Stomach (tissue), 4 donors: ENCODE results near the gene ZNF554.

Experiments
- POLR2A ChIP-seq, 4 donors: fragments of 450-650 bp; IDR thresholded peaks; one replicate each; pipeline ENCODE4 v1.6.1; 2016; ENCODE audit warnings: antibody characterized with exemption in 4 of 4, control low read depth in 2 of 4, mild to moderate bottlenecking in 1 of 4, moderate library complexity in 1 of 4
- TF ChIP-seq, protein P1 (sequence below), 7 experiments: fragments of 450-650 bp in 4 of 7; fragments of 200-600 bp in 3 of 7; sonication (generic) in 3 of 7; IDR thresholded peaks; one replicate each; pipeline ENCODE4 v1.5.1; 2016 to 2019; ENCODE audit warnings: antibody characterized with exemption in 7 of 7, control low read depth in 2 of 7, mild to moderate bottlenecking in 1 of 7

DNA sequence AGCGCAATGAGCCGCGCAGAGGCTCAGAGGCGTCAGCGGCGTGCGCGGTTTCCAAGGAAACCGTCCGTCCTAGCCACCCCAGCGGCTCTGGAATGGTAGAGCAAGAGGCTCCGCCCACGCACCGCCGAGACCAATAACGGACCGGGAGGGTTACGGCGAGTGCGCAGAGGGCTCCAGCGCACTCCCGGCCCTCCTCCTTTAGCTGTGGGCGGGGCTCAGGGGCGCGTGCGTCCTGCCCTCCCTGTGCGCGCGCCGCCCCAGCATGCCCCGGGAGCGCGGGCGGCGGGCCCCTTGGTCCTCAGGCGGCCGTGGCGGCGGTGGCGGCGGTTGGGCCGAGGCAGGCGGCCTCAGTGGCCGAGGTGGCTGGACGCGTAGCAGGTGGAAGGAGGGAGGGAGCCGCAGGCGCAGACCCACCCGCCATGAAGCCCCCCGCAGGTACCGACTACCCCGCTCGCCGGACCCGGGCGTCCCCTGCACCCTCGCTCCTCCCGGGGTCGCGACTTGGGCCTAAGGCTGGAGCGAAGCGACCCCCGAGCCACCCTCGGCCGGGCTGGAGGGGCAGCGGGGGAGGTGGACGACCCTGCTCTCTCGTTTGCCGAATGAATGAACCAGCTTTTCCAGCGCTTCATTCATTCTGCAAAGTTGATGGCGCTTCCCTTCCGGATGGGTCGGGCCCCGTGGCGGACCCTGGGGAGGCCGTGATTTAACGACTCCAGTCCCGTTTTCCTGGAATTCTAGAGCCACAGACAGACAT, 34.2 kb upstream of the ZNF554 start, which contains the start of gene THOP1:
- TF ChIP-seq, protein P1, sequence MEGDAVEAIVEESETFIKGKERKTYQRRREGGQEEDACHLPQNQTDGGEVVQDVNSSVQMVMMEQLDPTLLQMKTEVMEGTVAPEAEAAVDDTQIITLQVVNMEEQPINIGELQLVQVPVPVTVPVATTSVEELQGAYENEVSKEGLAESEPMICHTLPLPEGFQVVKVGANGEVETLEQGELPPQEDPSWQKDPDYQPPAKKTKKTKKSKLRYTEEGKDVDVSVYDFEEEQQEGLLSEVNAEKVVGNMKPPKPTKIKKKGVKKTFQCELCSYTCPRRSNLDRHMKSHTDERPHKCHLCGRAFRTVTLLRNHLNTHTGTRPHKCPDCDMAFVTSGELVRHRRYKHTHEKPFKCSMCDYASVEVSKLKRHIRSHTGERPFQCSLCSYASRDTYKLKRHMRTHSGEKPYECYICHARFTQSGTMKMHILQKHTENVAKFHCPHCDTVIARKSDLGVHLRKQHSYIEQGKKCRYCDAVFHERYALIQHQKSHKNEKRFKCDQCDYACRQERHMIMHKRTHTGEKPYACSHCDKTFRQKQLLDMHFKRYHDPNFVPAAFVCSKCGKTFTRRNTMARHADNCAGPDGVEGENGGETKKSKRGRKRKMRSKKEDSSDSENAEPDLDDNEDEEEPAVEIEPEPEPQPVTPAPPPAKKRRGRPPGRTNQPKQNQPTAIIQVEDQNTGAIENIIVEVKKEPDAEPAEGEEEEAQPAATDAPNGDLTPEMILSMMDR (IDR thresholded peaks at IDR 0.05) = no peak
- TF ChIP-seq POLR2A (IDR thresholded peaks at IDR 0.05) = no peak
